ENCODE data around the gene IGFBP4. TPM values are rescaled to one million over a fixed set of nuclear protein-coding genes. Genes with fewer than 3 reads are reported as not detected.
A peak's percentile ranks its signal among the peaks of the same experiment; 100 is the strongest.

Gene IGFBP4
- total and polyA plus RNA-seq, 2 of the 13 experiments (the other 11 are each of a cell fraction or from before 2014, with no cell fraction given): 4.1 to 49.0 TPM

GRCh38 chr17:40417258-40417608, 26.0 kb upstream of the IGFBP4 start (continued):
- TF ChIP-seq ZSCAN31 (CRISPR knock-in tag; IDR thresholded peaks at IDR 0.05; ENCODE audit: low read depth) (no peak), GATA4 (IDR thresholded peaks at IDR 0.05; ENCODE audit: borderline replicate concordance, low read depth) (no peak), HMGXB4 (CRISPR knock-in tag; IDR thresholded peaks at IDR 0.05; ENCODE audit: borderline replicate concordance in 1 of 2, low read depth in 1 of 2) (peak in 1 of 2 experiments; percentile 69; a peak in 1 of 4 replicates), ZNF430 (CRISPR knock-in tag; IDR thresholded peaks at IDR 0.05) (no peak), ZNF746 (CRISPR knock-in tag; IDR thresholded peaks at IDR 0.05) (no peak), KAT7 (CRISPR knock-in tag; IDR thresholded peaks at IDR 0.05; ENCODE audit: borderline replicate concordance) (no peak), ZNF547 (CRISPR knock-in tag; IDR thresholded peaks at IDR 0.05) (no peak), ZNF441 (CRISPR knock-in tag; IDR thresholded peaks at IDR 0.05; ENCODE audit: borderline replicate concordance) (0 out of 2 replicates have a peak, but pooled peaks have one; percentile 17), HNRNPK (IDR thresholded peaks at IDR 0.05; ENCODE audit: low read depth, low read length, poor library complexity, severe bottlenecking) (no peak), NRL (CRISPR knock-in tag; IDR thresholded peaks at IDR 0.05; ENCODE audit: borderline replicate concordance) (no peak), SP4 (CRISPR knock-in tag; IDR thresholded peaks at IDR 0.05) (no peak), BRF2 (CRISPR knock-in tag; IDR thresholded peaks at IDR 0.05) (no peak), ATF7 (IDR thresholded peaks at IDR 0.05) (no peak), ATF7 (CRISPR knock-in tag; IDR thresholded peaks at IDR 0.05) (no peak), TEF (CRISPR knock-in tag; IDR thresholded peaks at IDR 0.05) (no peak)

All from HepG2 (cell line).